Measurements from ENCODE around the gene KLHL29. TPM values are rescaled to one million over a fixed set of nuclear protein-coding genes. Genes with fewer than 3 reads are reported as not detected.

KLHL29 gene
- total RNA-seq, 4 donors from 2014 or later = 7.6 to 15.3 (median 8.4) TPM

- no peak for TF ChIP-seq CTCF (IDR thresholded peaks at IDR 0.05; ENCODE audit: low read depth)
Measured at GRCh38 chr2:23607925-23608324, 222.9 kb downstream of the KLHL29 start.

- TF ChIP-seq CTCF (IDR thresholded peaks at IDR 0.05; ENCODE audit: low read depth) = no peak
Measured at GRCh38 chr2:23609254-23609653, 224.3 kb downstream of the KLHL29 start.

- no peak for TF ChIP-seq CTCF (IDR thresholded peaks at IDR 0.05; ENCODE audit: low read depth)
Measured at GRCh38 chr2:23611839-23612238, 226.9 kb downstream of the KLHL29 start.

GRCh38 chr2:23614701-23615100, 229.7 kb downstream of the KLHL29 start:
- no peak for TF ChIP-seq CTCF (IDR thresholded peaks at IDR 0.05; ENCODE audit: low read depth)

GRCh38 chr2:23615216-23616020, 230.4 kb downstream of the KLHL29 start:
- TF ChIP-seq CTCF (IDR thresholded peaks at IDR 0.05; ENCODE audit: low read depth) = no peak

- no peak for TF ChIP-seq CTCF (IDR thresholded peaks at IDR 0.05; ENCODE audit: low read depth)
Measured at GRCh38 chr2:23616630-23617029, 231.7 kb downstream of the KLHL29 start.

- no peak for TF ChIP-seq CTCF (IDR thresholded peaks at IDR 0.05; ENCODE audit: low read depth)
Measured at GRCh38 chr2:23617167-23617810, 232.3 kb downstream of the KLHL29 start.
